GM12864 (cell line): Measurements from ENCODE around the gene TMEM106C.

Experiments used
- DNase-seq: peaks from one replicate; pipeline ENCODE4 v3.0.0-alpha.2; 2011; ENCODE audit warnings: low read depth
- H3K4me3 ChIP-seq: 2 replicates; pipeline ENCODE4 v1.5.1; 2011; ENCODE audit warnings: mild to moderate bottlenecking, low read depth, low read length, control low read depth
- TF ChIP-seq, protein P1 (sequence below): IDR thresholded peaks from 2 replicates; pipeline ENCODE4 v1.5.1; 2011; ENCODE audit warnings: low read depth, mild to moderate bottlenecking, moderate library complexity, low read length, control low read depth, inconsistent platforms; ENCODE audit errors: missing control alignments

The TMEM106C gene

DNA sequence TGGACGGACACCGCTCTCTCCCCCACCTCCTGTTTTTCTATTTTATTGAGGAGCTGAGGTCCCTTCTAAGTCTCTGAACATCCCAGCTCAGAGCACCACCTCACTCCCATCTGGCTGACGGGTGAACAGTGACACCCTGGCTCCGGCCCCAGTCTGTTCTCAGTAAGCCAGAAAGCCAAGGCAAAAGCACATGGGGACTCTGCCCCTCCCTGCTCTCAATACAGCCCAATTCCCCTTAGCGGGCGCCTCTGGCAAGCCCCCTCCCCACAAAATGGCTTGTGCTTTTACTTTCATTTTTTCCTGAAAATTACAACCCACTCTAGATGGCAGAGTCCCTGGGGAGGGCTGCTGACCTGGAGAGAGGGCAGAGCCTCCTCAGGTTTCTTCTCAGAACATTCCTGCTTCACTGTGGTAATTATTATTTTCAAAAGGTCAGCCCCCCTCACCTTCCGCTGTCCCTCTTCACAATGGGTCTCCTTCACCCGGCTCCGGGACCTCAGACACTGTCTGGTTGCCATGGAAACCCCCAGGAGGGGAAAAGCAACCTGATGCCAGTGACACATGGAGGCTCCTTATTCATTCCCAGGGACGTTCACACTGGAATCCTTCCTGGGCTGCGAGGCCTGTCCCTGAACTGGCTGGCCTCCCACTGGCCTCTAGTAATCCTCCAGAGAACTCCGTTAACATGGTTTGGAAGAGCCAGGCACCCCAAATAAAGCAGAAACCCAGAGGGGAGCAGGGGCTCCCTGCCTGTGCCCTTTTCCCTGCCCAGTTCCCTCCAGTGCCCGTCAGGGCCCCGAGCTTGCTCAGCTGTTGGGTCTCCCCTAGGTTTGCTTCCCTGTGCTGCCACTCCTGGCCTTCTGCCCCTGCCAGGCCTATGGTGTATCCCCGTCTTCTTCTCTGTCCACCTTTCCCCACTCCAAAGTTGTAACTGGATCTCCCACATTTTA lies 25.0 kb downstream of the TMEM106C start:
- no peak for DNase-seq
- no peak overlapping the region for H3K4me3 ChIP-seq
- TF ChIP-seq, protein P1, sequence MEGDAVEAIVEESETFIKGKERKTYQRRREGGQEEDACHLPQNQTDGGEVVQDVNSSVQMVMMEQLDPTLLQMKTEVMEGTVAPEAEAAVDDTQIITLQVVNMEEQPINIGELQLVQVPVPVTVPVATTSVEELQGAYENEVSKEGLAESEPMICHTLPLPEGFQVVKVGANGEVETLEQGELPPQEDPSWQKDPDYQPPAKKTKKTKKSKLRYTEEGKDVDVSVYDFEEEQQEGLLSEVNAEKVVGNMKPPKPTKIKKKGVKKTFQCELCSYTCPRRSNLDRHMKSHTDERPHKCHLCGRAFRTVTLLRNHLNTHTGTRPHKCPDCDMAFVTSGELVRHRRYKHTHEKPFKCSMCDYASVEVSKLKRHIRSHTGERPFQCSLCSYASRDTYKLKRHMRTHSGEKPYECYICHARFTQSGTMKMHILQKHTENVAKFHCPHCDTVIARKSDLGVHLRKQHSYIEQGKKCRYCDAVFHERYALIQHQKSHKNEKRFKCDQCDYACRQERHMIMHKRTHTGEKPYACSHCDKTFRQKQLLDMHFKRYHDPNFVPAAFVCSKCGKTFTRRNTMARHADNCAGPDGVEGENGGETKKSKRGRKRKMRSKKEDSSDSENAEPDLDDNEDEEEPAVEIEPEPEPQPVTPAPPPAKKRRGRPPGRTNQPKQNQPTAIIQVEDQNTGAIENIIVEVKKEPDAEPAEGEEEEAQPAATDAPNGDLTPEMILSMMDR: no peak

DNA sequence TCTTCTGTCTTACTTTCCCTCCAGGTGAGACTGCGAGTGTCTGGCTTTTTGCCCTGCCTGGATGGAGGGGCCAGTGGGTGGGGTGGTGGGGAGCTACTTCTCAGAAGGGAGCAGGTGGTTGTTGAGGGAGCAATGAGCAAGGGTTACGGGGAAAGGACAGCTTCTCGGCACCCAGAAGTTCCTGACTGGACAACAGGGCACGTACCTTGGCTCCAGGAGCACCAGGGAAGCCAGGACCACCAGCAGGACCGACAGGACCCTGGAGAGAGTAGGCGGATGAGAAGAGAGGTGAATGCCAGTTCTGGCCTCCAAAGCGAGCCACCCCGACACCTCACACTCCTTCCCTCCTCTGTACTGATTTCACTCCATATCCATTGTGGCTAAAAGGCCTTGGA lies 25.6 kb downstream of the TMEM106C start:
- TF ChIP-seq, protein P1: no peak
- no peak for DNase-seq
- H3K4me3 ChIP-seq: no peak overlapping the region

- no peak overlapping the region for H3K4me3 ChIP-seq
- TF ChIP-seq, protein P1: no peak
Measured at GRCh38 chr12:47989666-47990065, 26.3 kb downstream of the TMEM106C start.

GRCh38 chr12:47990351-47991105 lies 27.1 kb downstream of the TMEM106C start:
- peak; percentile 72 for DNase-seq
- TF ChIP-seq, protein P1: no peak
- no peak overlapping the region for H3K4me3 ChIP-seq

More at GRCh38 chr12:47989666-47990065, 26.3 kb downstream of the TMEM106C start:
- no peak for DNase-seq

DNA sequence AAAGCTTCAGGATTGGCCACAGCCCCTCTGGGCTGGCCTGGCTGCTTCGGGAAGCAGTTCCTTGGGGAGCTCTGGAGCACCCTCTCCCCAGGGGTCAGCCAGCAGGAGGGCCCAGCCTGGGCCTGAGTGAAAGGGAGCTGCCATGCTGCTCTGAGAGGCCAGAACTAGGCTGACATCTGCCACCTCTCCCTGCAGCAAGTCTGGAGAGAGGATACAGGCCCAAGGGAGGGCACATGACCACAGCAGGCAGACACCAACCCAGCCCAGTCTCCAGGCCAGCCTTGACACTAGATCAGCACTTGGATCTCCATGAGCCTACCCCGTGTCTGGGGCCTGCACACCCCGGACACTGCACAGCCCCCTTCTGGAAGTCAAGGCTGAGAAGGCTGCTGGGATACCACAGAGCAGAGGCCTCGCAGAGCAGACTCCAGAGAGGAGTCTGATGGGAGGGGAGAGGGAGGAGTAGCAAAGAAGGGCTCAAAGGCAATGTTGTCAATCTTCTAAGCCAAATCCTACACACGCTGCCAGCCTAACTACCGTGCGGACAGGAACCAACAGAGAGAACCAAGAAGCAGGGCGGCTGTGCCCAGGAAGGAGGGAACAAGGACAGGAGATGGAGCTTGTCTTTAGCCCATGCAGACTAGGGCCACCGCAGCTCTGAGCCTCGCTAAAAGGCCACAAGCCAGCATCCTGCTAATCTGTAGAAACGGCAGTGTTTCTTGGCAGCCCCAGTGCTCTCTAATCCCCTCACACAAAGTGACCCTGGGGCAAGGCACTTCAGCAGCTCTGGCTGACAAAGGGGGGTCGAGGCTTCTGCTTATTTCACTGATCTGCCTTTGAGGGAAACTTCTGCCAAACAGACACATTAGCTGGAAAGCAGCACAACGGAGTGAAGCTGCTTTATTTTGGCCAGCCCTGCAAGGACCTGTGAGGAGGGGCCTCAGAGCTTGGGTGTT lies 28.0 kb downstream of the TMEM106C start:
- no peak for DNase-seq
- TF ChIP-seq, protein P1: no peak
- H3K4me3 ChIP-seq: no peak overlapping the region

DNA sequence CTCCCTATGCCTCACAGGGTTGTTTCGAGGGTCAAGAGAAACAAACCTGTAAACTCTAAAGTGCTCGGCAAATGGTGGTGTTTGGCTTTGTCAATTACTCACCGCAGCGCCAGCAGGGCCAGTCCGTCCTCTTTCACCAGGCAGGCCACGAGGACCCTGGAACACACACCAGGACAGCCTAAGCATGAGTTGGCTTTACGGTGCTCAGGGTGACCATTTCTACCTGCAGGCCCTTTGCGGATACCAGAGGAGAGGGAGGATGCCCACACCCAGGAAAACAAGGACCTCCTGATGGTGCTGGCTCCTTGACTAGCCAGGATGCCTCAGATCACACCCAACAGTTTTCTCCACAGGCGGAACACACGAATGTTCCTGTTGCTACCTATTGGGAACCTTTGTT lies 29.4 kb downstream of the TMEM106C start:
- no peak for DNase-seq
- TF ChIP-seq, protein P1: no peak
- no peak overlapping the region for H3K4me3 ChIP-seq
